GM12878 (cell line): ENCODE measurements around the gene CNRIP1. TPM values are rescaled to one million over a fixed set of nuclear protein-coding genes. Genes with fewer than 3 reads are reported as not detected.

ENCODE experiments used
- ATAC-seq: fragments of 200-7000 bp; cut with Tn5 transposase; 3 replicates; pipeline ENCODE4 v1.9.1; 2020; ENCODE audit warnings: mild to moderate bottlenecking, moderate library complexity
- BruUV-seq: library from RNA; stranded (reverse); fragments of 400-500 nt; replicated peaks from 2 replicates; lab custom pipeline; 2021; lab: Mats Ljungman, UMichigan
- CTCF ChIA-PET: fragments of 300-600 bp; sonication (Branson Sonifier 250); formaldehyde crosslinking; extraction: SDS; loops from one replicate; lab custom pipeline; 2021; ENCODE audit warnings: inconsistent platforms; lab: Yijun Ruan, JAX
- POLR2A ChIA-PET: fragments of 350-600 bp; formaldehyde crosslinking; extraction: SDS; loops from one replicate; lab custom pipeline; 2021; ENCODE audit warnings: inconsistent platforms; lab: Charles Lee
- RAD21 ChIA-PET: fragments of 300-600 bp; sonication (Branson Sonifier 250); formaldehyde crosslinking; loops from one replicate; lab custom pipeline; 2023; ENCODE audit warnings: antibody characterized with exemption; ENCODE audit not compliant: unreplicated experiment; lab: Charles Lee
- SMC1A ChIA-PET: fragments of 300-600 bp; sonication (Branson Sonifier 250); formaldehyde crosslinking; loops from one replicate; lab custom pipeline; 2023; ENCODE audit not compliant: unreplicated experiment, uncharacterized antibody; lab: Charles Lee
- DNase-seq: peaks from one replicate; pipeline ENCODE4 v3.0.0-alpha.2; 2011; ENCODE audit warnings: low read depth, low spot score
- FAIRE-seq: peaks from 3 replicates; lab custom pipeline; 2011; peaks lifted over from hg19 to GRCh38; lab: Jason Lieb, UNC
- H2AFZ ChIP-seq: 2 replicates; pipeline ENCODE4 v1.6.0; 2011; ENCODE audit warnings: low read depth, low read length, control low read depth; ENCODE audit not compliant: control insufficient read depth
- H3K27ac ChIP-seq: 2 replicates; pipeline ENCODE4 v1.5.1; 2011; ENCODE audit warnings: control low read depth; ENCODE audit not compliant: control insufficient read depth, insufficient read depth
- H3K27me3 ChIP-seq, 2 experiments: replicated peaks in 1 of 2; 2 replicates each; pipeline versions ENCODE4 v1.6.0 to v1.6.1; 2011; ENCODE audit warnings: low read length in 1 of 2; ENCODE audit not compliant: control insufficient read depth in 2 of 2, insufficient read depth in 2 of 2
- H3K36me3 ChIP-seq, 2 experiments: 2 replicates each; pipeline ENCODE4 v1.5.1; 2011; ENCODE audit warnings: low read length in 1 of 2; ENCODE audit not compliant: control insufficient read depth in 2 of 2, insufficient read depth in 2 of 2
- H3K4me1 ChIP-seq: 2 replicates; pipeline ENCODE4 v1.6.1; 2011; ENCODE audit warnings: mild to moderate bottlenecking, low read length, moderate library complexity, mixed read lengths; ENCODE audit not compliant: control insufficient read depth, insufficient read depth
- H3K4me2 ChIP-seq: 2 replicates; pipeline ENCODE4 v1.6.0; 2011; ENCODE audit warnings: control low read depth; ENCODE audit not compliant: control insufficient read depth, insufficient read depth
- H3K4me3 ChIP-seq: fragments of 200-600 bp; sonication (generic); 2 replicates; pipeline ENCODE4 v1.5.1; 2016
- H3K79me2 ChIP-seq: 2 replicates; pipeline ENCODE4 v1.6.0; 2011; ENCODE audit warnings: low read length; ENCODE audit not compliant: control insufficient read depth, insufficient read depth
- H3K9ac ChIP-seq: 2 replicates; pipeline ENCODE4 v1.8.0; 2011; ENCODE audit warnings: low read length, control low read depth, mixed read lengths; ENCODE audit not compliant: control insufficient read depth, insufficient read depth
- H3K9me3 ChIP-seq: replicated peaks from 3 replicates; pipeline ENCODE4 v1.5.1; 2011; ENCODE audit warnings: mild to moderate bottlenecking, low read length; ENCODE audit not compliant: control insufficient read depth, insufficient read depth
- H4K20me1 ChIP-seq: 2 replicates; pipeline ENCODE4 v1.6.0; 2011; ENCODE audit not compliant: control insufficient read depth, insufficient read depth
- ETV6 ChIP-seq, 2 experiments: fragments of 450-650 bp in 1 of 2; IDR thresholded peaks in 1 of 2; conservative IDR thresholded peaks in 1 of 2; 2 replicates each; pipeline ENCODE4 v1.6.1; 2014; ENCODE audit warnings: antibody characterized with exemption in 1 of 2, borderline replicate concordance in 1 of 2, low read depth in 1 of 2, mild to moderate bottlenecking in 1 of 2, moderate library complexity in 1 of 2
- HCFC1 ChIP-seq: fragments of 150-350 bp; IDR thresholded peaks from 2 replicates; pipeline ENCODE4 v1.6.1; 2014; ENCODE audit warnings: low read length
- JUND ChIP-seq: IDR thresholded peaks from 2 replicates; pipeline ENCODE4 v1.6.1; 2012; ENCODE audit warnings: low read depth, mild to moderate bottlenecking, low read length, improper control_type of control experiment, moderate library complexity
- KAT2A ChIP-seq: conservative IDR thresholded peaks from 2 replicates; pipeline ENCODE4 v1.6.1; 2011; ENCODE audit warnings: low read depth, low read length; ENCODE audit not compliant: control insufficient read depth
- SPI1 ChIP-seq: IDR thresholded peaks from 2 replicates; pipeline ENCODE4 v1.6.1; 2011; ENCODE audit warnings: low read depth, mild to moderate bottlenecking, low read length, moderate library complexity, borderline replicate concordance; ENCODE audit not compliant: insufficient read depth
- STAT3 ChIP-seq: IDR thresholded peaks from 2 replicates; pipeline ENCODE4 v1.6.1; 2011; ENCODE audit warnings: low read depth, low read length, improper control_type of control experiment
- SUZ12 ChIP-seq: fragments of 200-600 bp; sonication (generic); IDR thresholded peaks from one replicate; pipeline ENCODE4 v1.6.1; 2018; ENCODE audit warnings: antibody characterized with exemption, mild to moderate bottlenecking; ENCODE audit not compliant: unreplicated experiment
- TCF7 ChIP-seq: IDR thresholded peaks from 2 replicates; pipeline ENCODE4 v1.6.1; 2014; ENCODE audit warnings: antibody characterized with exemption, borderline replicate concordance
- WGBS: methylation state at CpG from one replicate; pipeline ENCODE4 v1.1.6; 2016; ENCODE audit warnings: low lambda C conversion rate; ENCODE audit not compliant: insufficient replicate concordance, insufficient coverage; ENCODE audit errors: missing lambda C conversion rate; 5-methylcytosine and 5-hydroxymethylcytosine counted together
- in situ Hi-C: fragments of 300-500 bp; cut with MboI; formaldehyde crosslinking; loops from 9 replicates; pipeline ENCODE4 v1.14.3; 2018; ENCODE audit warnings: mixed read lengths
- intact Hi-C: fragments of 100-400 bp; cut with micrococcal nuclease; formaldehyde crosslinking; loops from one replicate; pipeline ENCODE4 v1.14.2; 2022; ENCODE audit not compliant: unreplicated experiment
- polyA plus RNA-seq, 11 experiments: library from polyadenylated mRNA; depleted of rRNA in 4 of 11; unstranded in 6 of 11; stranded (reverse) in 5 of 11; fragments of >200 nt; fragmentation: Nextera tagmentation in 4 of 11; fragmentation: Illumina TruSeq in 1 of 11; extraction: Ambion mirVana in 4 of 11; extraction: Trizol in 1 of 11; gene quantifications; 1 replicate in 1 of 11; 2 replicates in 10 of 11; pipeline versions ENCODE4 v1.2.1 to v1.2.3, GENCODE V29; 2011 to 2016; ENCODE audit warnings: inconsistent platforms in 2 of 11, missing spikeins in 2 of 11, low read depth in 1 of 11
- total RNA-seq, 4 experiments: library from RNA; depleted of rRNA in 3 of 4; stranded (reverse); fragments of >200 nt in 3 of 4; fragmentation: Illumina TruSeq in 1 of 4; extraction: Trizol in 1 of 4; gene quantifications; 2 replicates each; pipeline versions ENCODE4 v1.2.1 to v1.2.3, GENCODE V29; 2013 to 2021
- TF ChIP-seq, protein P1 (sequence below): fragments of 450-650 bp; IDR thresholded peaks from 2 replicates; pipeline ENCODE4 v1.6.1; 2017; ENCODE audit warnings: borderline replicate concordance
- TF ChIP-seq, protein P2 (sequence below): IDR thresholded peaks from 2 replicates; pipeline ENCODE4 v1.6.1; 2012; ENCODE audit warnings: low read depth, low read length, improper control_type of control experiment
- TF ChIP-seq, protein P3 (sequence below): IDR thresholded peaks from 2 replicates; pipeline ENCODE4 v1.6.1; 2012; ENCODE audit warnings: low read length, inconsistent platforms
- TF ChIP-seq, protein P4 (sequence below): fragments of 150-350 bp; IDR thresholded peaks from 2 replicates; pipeline ENCODE4 v1.6.1; 2014; ENCODE audit warnings: mild to moderate bottlenecking, low read depth, low read length

Gene CNRIP1
- total and polyA plus RNA-seq, 10 of the 15 experiments (the other 5 are each of a cell fraction or from before 2014, with no cell fraction given): not detected

DNA sequence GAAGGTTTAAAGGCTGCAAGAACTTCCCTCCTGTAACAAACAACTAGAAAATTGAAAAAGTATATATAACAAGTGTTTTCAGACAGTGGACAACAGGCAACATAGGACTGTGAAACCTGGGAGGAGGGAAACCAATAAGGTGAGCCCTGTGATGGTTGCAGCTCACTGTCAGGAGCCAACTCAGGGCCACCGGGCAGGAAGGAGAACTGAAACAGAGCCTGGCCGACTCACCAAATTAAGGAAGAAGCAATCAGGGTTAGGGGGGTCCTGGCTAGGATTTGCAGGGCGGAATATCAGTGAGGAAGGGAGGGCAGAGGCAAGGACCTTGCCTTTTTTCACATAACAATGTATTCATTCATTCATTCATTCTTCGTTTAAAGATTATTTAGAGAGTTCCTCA, 21.8 kb upstream of the CNRIP1 start:
- ChIA-PET RAD21 (no interaction called here), POLR2A (no interaction called here)
- WGBS: 11% methylated on average over 4 of the region's 4 CpGs
- H3K4me3 ChIP-seq: no peak overlapping the region
- in situ Hi-C loops: no loop called here
- ATAC-seq: peak; percentile 54
- TF ChIP-seq SPI1 (0 out of 2 replicates have a peak, but pooled peaks have one; percentile 27), JUND (no peak)
- TF ChIP-seq, all 136 proteins: peak for 1
- H2AFZ ChIP-seq: no peak overlapping the region
- ChIA-PET SMC1A (no interaction called here), CTCF (no interaction called here)
- FAIRE-seq (no peak), DNase-seq (no peak)
- intact Hi-C loops: no loop called here
- BruUV-seq: no TSS peak
- no peaks in the 10 kb centered on the region for H4K20me1 ChIP-seq
- H3K9ac ChIP-seq: no peak overlapping the region
- H3K4me1 ChIP-seq: no peaks in the 10 kb centered on the region
- H3K36me3 ChIP-seq: no peaks in the 10 kb centered on the region
- no peak overlapping the region for H3K27ac ChIP-seq
- H3K4me2 ChIP-seq: no peak overlapping the region
- H3K79me2 ChIP-seq: no peaks in the 10 kb centered on the region
- H3K9me3 ChIP-seq: no peaks in the 10 kb centered on the region
- H3K27me3 ChIP-seq: peaks cover 0 to 1% of the 10 kb centered on the region in 2 experiments; a peak in 2 of 4 replicates

DNA sequence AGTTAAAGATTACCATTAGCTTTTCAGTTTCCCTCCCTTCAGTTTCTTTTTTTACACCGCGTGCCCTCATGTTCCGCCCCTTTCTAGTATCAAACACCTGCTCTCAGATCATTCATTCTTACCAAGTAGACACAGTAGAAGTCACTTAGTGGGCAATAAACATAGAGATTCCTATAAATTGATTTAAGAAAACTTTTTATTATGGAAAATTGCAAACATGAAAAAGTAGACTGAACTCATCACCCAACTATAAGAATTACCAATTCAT, 21.2 kb upstream of the CNRIP1 start:
- no peaks in the 10 kb centered on the region for H3K4me1 ChIP-seq
- POLR2A ChIA-PET: no interaction called here
- ATAC-seq (no peak), DNase-seq (no peak), FAIRE-seq (no peak)
- WGBS: 100% methylated on average over 3 of the region's 3 CpGs
- H3K9me3 ChIP-seq: no peaks in the 10 kb centered on the region
- H3K9ac ChIP-seq: no peak overlapping the region
- H4K20me1 ChIP-seq: no peaks in the 10 kb centered on the region
- H3K79me2 ChIP-seq: no peaks in the 10 kb centered on the region
- no peak overlapping the region for H3K4me2 ChIP-seq
- RAD21 ChIA-PET: no interaction called here
- BruUV-seq: no TSS peak
- no peaks in the 10 kb centered on the region for H3K36me3 ChIP-seq
- intact Hi-C loops (no loop called here), in situ Hi-C loops (no loop called here)
- CTCF ChIA-PET: no interaction called here
- H3K27me3 ChIP-seq: peaks cover 0 to 1% of the 10 kb centered on the region in 2 experiments; a peak in 2 of 4 replicates
- SMC1A ChIA-PET: no interaction called here
- H3K4me3 ChIP-seq: no peak overlapping the region
- no peak overlapping the region for H3K27ac ChIP-seq
- no peak overlapping the region for H2AFZ ChIP-seq
- TF ChIP-seq ETV6 (conservative IDR thresholded peaks at IDR 0.05 in 1 of 2, IDR thresholded peaks at IDR 0.05 in 1 of 2; ENCODE audit: borderline replicate concordance in 1 of 2, low read depth in 1 of 2) (no peak), STAT3 (no peak), HCFC1 (no peak), KAT2A (no peak), TCF7 (no peak), SUZ12 (no peak)
- TF ChIP-seq, protein P1, sequence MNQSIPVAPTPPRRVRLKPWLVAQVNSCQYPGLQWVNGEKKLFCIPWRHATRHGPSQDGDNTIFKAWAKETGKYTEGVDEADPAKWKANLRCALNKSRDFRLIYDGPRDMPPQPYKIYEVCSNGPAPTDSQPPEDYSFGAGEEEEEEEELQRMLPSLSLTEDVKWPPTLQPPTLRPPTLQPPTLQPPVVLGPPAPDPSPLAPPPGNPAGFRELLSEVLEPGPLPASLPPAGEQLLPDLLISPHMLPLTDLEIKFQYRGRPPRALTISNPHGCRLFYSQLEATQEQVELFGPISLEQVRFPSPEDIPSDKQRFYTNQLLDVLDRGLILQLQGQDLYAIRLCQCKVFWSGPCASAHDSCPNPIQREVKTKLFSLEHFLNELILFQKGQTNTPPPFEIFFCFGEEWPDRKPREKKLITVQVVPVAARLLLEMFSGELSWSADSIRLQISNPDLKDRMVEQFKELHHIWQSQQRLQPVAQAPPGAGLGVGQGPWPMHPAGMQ: no peak
- TF ChIP-seq, protein P2, sequence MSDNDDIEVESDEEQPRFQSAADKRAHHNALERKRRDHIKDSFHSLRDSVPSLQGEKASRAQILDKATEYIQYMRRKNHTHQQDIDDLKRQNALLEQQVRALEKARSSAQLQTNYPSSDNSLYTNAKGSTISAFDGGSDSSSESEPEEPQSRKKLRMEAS: no peak
- TF ChIP-seq, protein P3, sequence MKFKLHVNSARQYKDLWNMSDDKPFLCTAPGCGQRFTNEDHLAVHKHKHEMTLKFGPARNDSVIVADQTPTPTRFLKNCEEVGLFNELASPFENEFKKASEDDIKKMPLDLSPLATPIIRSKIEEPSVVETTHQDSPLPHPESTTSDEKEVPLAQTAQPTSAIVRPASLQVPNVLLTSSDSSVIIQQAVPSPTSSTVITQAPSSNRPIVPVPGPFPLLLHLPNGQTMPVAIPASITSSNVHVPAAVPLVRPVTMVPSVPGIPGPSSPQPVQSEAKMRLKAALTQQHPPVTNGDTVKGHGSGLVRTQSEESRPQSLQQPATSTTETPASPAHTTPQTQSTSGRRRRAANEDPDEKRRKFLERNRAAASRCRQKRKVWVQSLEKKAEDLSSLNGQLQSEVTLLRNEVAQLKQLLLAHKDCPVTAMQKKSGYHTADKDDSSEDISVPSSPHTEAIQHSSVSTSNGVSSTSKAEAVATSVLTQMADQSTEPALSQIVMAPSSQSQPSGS: no peak
- TF ChIP-seq, protein P4, sequence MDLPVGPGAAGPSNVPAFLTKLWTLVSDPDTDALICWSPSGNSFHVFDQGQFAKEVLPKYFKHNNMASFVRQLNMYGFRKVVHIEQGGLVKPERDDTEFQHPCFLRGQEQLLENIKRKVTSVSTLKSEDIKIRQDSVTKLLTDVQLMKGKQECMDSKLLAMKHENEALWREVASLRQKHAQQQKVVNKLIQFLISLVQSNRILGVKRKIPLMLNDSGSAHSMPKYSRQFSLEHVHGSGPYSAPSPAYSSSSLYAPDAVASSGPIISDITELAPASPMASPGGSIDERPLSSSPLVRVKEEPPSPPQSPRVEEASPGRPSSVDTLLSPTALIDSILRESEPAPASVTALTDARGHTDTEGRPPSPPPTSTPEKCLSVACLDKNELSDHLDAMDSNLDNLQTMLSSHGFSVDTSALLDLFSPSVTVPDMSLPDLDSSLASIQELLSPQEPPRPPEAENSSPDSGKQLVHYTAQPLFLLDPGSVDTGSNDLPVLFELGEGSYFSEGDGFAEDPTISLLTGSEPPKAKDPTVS: no peak
